Fibroblast of skin of left biceps (primary cell): ENCODE measurements around the gene CHMP4A.

Source experiments
- DNase-seq, 2 experiments: peaks; one replicate each; pipeline ENCODE4 v3.0.0-alpha.2; 2013; ENCODE audit warnings: low read depth in 2 of 2

The CHMP4A gene

GRCh38 chr14:24179961-24180796, 33.1 kb downstream of the CHMP4A start:
- DNase-seq: no peak

GRCh38 chr14:24179294-24179960, 33.9 kb downstream of the CHMP4A start:
- DNase-seq: no peak

GRCh38 chr14:24178399-24179178, 34.7 kb downstream of the CHMP4A start:
- DNase-seq: no peak

- DNase-seq: no peak
These were observed 35.4 kb downstream of the CHMP4A start for GRCh38 chr14:24177891-24178290.

- DNase-seq: no peak
These were observed 36.1 kb downstream of the CHMP4A start for GRCh38 chr14:24177041-24177825.

GRCh38 chr14:24176599-24176998, 36.7 kb downstream of the CHMP4A start:
- no peak for DNase-seq

GRCh38 chr14:24172871-24173281, 40.4 kb downstream of the CHMP4A start:
- DNase-seq: no peak

- no peak for DNase-seq
These were observed 40.9 kb downstream of the CHMP4A start for GRCh38 chr14:24172261-24172860.

GRCh38 chr14:24171422-24172260, 41.6 kb downstream of the CHMP4A start, which contains the start of gene REC8:
Gene REC8, plus strand, starts transcription at chr14:24172080. Its CDS starts 473 bp downstream, at chr14:24172553.
- DNase-seq: peak; percentile 47 to 53

GRCh38 chr14:24167469-24168114, 45.7 kb downstream of the CHMP4A start:
- no peak for DNase-seq

- no peak for DNase-seq
These were observed 47.5 kb downstream of the CHMP4A start for GRCh38 chr14:24165785-24166184.

GRCh38 chr14:24164518-24164991, 48.7 kb downstream of the CHMP4A start:
- DNase-seq: no peak

- no peak for DNase-seq
These were observed 51.2 kb downstream of the CHMP4A start for GRCh38 chr14:24162093-24162492.

GRCh38 chr14:24160850-24161804, 52.2 kb downstream of the CHMP4A start, which contains the start of gene IRF9:
Gene IRF9, plus strand, starts transcription at chr14:24161265. Its CDS starts 880 bp downstream, at chr14:24162145.
- DNase-seq: peak; percentile 84 to 86

- no peak for DNase-seq
These were observed 52.8 kb downstream of the CHMP4A start for GRCh38 chr14:24160499-24160849.

GRCh38 chr14:24159777-24160498, 53.4 kb downstream of the CHMP4A start:
- no peak for DNase-seq
